Kidney capillary endothelial cell (primary cell): ENCODE data around the gene EIF3I.
"Not testable (repeated sequence)": the region's sequence is repeated elsewhere in the genome, so short reads cannot be mapped to it uniquely, and the experiment has no call there.

ENCODE experiments used
- DNase-seq: peaks from one replicate; pipeline ENCODE4 v3.0.0-alpha.2; 2018; ENCODE audit warnings: low spot score

EIF3I gene

DNA sequence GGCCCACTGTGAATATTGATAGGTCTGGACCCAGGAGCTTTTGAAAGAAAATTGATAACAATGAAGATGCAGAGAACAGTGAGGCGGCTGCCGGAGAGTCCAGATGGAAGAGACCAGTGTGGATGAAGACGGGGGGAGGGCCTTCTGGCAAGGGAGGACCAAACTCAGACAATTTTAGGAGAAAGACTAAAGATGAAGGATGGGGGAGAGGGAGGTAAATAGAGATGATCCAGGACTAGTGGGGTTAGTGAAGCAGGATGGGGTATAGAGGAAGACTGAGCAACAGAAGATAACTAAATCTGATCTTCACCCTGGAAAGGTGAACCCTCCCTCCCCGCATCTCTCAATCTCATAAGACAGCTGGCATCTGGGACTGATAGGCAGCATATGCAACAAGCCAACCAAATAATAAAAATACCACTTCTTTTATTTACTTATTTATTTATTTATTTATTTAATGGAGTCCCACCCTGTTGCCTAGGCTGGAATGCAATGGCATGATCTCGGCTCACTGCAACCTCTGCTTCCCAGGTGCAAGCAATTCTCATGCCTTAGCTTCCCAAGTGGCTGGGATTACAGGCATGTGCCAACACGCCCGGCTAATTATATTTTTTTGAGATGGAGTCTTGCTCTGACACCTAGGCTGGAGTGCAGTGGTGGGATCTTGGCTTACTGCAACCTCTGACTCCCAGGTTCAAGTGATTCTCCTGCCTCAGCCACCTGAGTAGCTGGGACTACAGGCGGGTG lies 10.5 kb downstream of the EIF3I start:
- no peak for DNase-seq

- DNase-seq, result no peak
Observed at GRCh38 chr1:32234792-32235191, 12.6 kb downstream of the EIF3I start.

DNA sequence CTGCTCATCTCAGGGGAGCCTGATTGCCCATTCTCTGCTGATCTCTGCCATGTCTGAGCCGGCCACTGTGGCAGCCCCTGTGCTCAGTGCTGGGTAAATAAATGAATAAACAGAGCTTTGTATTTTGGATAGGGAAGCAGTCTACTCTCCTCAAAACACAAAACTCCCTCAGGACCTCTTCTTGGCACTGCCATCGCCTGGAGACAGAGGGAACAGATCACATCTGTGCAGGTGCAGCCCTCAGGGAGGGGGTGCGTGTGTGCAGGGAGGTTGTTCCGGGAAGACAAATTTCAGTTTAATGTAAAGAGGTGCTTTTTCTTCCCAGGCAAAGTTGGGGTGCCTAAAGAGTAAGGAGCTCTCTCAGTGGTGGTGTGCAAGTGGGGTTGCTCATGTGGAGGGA lies 17.1 kb downstream of the EIF3I start:
- no peak for DNase-seq

GRCh38 chr1:32239790-32240139 lies 17.6 kb downstream of the EIF3I start:
- DNase-seq, result no peak

DNA sequence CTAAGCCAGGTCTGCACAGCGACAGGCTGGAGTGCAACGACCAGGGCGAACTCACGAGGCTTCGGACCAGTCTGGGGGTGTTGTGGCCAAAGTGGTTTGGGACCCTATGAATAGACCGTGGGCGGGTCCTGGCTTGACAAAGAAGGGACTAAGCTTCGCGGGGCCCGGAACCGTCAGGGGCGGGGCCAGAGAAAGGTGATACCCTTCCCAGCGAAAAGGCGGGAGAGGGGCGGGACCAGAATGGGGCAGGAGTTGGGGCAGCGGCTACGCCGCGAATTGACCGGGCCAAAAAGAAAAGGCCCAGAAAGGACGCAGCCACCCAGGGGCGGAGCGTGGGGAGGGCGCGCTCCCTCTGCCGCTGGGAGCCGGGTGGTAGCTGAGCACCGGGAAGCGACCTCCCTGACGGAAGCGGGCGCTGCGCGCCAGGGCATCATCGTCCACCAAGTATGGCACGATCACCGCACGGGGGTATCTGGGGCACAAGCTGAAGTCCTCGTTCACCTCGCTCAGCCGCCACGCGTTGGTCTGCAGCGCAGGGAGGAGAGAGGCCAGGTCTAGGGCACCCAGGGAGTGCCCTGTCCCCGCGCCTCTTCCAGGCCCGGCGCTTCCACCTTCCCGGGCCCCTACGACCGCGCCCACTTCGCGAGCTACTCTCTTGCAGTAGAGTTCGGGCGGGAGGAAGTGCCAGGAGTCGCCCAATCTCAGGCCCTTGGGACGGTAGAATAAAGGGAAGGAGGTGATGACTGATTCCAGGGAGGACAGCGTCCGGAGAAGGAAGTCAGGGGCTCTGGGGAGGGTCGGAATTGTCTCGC lies 18.1 kb downstream of the EIF3I start:
- no peak for DNase-seq

DNA sequence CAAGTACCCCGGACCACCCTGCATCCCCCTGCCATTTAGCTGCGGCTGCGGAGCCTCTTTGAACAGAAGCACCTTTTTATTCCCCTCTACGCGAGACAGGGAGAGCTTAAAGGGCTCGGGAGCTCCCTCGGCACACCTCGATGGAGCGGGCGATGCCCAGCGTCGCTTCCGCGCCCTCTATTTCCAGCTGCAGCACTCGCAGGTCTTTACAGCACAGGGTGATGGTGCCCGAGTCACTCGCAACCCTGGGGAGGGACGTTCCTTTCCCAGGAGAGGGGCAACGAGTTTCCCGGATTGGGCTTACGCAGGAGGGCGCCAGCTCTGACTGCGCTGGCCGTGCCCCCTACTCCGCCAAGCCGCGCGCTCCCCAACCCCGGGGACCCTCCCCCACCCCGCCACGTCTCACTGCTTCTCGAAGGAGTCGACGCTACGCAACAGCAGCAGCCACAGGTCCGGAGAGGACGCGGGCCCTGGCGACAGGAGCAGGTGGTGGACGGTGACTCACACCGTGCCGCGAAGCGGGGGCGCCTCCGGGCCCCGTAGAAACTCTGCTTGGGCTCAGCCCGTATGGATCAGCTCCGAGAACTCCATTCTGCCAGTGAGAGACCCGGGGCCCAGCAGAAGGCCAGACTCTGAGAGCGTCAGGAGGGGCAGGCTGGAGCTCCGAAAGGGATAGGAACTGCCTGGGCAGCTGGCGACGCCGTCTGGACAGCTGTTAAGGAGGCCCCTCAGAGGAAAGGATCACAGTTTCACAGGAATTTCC lies 19.0 kb downstream of the EIF3I start:
- no peak for DNase-seq

DNA sequence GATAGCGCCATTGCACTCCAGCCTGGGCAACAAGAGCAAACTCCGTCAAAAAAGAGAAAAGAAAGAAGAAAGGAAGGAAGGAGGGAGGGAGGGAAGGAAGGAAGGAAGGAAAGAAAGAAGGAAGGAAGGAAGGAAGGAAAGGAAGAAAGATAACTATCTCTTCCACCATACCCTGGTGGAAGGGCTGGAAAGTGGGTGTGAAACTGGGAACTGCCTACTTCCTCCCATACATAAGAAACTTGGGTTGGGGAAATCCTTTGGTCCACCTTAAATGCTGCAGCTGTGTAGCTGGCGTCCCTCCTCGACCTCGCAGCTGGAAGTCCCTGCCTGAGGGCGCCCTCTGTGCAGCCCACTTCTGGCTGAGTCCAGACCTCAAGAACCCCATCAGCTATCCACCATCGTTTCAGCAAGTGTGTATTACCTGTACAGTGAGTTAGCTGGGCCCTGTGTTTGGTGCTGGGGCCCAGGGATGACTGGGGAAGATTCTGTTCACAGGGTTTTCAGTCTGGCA lies 20.2 kb downstream of the EIF3I start:
- DNase-seq, result no peak

- DNase-seq, result peak; percentile 90
Observed at GRCh38 chr1:32246888-32247273, 24.7 kb downstream of the EIF3I start, which contains the start of gene FAM167B. TSS of gene FAM167B (plus strand) at chr1:32247222. CDS start at chr1:32247422, 200 bp downstream.

DNA sequence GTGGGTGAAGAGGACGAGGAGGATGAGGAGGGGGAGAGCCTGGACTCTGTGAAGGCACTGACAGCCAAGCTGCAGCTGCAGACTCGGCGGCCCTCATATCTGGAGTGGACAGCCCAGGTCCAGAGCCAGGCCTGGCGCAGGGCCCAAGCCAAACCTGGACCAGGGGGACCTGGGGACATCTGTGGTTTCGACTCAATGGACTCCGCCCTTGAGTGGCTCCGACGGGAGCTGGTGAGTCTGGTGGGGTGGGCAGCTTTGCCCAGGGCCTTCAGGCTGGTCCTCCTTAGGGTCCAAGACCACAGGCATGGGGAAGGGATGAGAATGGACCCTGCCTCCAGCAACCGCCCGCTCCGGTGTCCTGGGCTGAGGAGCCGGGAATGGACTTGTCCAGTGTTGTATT lies 25.2 kb downstream of the EIF3I start:
- no peak for DNase-seq

DNA sequence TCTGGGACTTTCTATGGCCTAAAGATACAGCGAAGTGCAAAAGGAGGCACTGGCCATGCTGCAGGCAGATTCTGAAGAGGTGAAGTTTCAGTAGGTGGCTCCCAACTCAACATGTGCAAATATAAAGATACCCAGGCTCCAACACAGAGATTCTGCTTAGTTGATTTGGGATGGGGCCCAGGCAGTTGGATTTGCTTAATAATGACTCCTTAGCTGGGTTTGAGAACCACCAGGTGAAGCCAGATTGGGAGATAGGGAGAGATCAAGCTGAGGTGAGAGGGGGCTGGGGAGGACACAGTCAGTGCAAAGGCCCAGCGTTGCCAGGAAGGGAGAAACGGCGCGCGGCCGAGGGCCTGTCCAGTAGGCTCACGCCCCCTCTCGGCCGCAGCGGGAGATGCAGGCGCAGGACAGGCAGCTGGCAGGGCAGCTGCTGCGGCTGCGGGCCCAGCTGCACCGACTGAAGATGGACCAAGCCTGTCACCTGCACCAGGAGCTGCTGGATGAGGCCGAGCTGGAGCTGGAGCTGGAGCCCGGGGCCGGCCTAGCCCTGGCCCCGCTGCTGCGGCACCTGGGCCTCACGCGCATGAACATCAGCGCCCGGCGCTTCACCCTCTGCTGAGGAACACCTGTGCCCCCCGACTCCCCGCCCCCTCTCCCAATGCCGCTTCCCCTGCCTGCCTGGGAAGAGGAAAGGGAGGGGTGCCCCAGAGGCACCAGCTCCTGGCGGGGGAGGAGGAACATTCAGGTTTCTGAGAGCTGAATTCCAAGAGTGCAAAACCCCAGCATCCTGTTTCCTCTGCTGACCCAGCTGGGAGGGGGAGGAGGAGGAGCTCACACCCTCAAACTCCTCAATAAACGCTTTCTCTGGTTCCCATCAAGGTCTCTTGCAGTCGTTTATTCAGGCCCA lies 26.0 kb downstream of the EIF3I start:
- DNase-seq, result peak; percentile 70

GRCh38 chr1:32249831-32250525 lies 27.8 kb downstream of the EIF3I start:
- peak; percentile 94 for DNase-seq

GRCh38 chr1:32250893-32251716 lies 28.9 kb downstream of the EIF3I start, which contains the start of gene LCK:
TSS of gene LCK (plus strand) at chr1:32251265. CDS start at chr1:32274330, 23,065 bp downstream.
- DNase-seq, result no peak

DNA sequence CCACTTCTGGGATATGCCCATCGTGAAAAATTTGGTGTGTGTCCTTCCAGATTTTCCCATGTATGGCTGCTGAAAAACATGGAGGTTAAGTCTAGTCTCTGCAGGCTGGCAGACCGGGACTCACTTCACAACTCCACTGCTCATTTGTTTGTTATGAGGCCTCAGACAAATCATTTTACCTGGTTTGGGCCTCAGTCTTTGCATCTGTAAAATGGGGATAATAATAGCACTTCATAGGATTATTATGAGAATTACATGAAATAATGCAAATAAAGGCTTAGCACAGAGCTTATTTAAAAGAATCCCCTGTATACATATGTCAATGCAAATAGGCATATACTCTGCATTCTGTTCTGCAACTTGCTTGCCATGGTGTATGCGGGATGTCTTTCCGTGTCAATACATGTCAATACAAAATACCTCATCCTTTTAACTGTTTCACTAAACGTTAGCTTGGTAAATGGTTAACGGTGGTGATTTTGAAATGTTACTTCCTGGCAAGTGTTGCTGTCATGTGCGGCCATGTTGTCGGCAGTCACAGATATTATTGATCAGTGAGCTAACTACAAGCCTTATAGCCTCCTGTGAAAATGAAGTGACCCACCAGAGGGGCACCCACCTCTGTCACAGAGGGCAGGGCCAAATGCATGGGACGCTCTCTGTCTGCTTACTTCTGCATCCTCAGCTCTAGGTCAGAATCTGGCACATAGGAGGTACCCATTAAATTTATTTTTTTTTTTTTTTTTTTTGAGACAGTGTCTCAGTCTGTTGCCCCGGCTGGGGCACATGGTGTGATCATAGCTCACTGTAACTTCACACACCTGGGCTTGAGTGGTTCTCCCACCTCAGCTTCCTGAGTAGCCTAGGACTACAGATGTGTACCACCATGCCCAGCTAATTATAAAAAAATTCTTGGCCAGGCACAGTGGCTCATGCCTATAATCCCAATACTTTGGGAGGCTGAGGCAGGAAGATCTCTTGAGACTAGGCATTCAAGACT lies 33.2 kb downstream of the EIF3I start:
- no peak for DNase-seq

DNA sequence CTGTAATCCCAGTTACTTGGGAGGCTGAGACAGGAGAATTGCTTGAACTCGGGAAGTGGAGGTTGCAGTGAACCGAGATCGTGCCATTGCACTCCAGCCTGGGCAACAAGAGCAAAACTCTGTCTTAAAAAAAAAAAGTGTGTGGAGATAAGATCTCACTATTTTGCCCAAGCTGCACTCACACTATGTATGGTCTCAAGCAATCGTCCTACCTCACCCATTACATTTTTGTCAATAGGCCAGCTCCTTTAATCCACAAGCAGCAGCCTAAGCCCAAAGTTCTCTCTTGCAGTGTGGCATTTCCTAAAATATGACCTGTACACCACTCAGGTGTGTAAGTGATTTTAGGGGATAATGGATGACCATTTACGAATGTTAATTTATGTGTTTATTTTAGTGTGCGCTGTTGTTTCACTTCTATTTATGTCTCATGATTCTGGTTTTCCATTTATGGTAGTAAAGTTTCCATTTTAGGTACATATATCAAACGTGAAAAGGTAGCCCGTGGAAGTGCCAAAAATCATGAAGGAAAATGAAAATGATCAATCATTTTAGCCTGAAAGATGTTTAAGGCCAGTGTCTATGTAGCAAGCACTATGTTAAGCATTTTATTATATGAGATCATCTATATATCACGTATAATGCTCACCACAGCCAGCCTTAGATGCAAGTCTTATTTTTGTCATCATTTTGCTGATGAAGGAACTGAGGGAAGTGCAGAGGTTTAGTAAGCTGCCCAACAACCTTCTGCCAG lies 34.4 kb downstream of the EIF3I start:
- no peak for DNase-seq

- no peak for DNase-seq
Observed at GRCh38 chr1:32257227-32257508, 35.0 kb downstream of the EIF3I start.

- not testable (repeated sequence) for DNase-seq
Observed at GRCh38 chr1:32263236-32263593, 41.0 kb downstream of the EIF3I start.

GRCh38 chr1:32263744-32264143 lies 41.5 kb downstream of the EIF3I start:
- no peak for DNase-seq

- DNase-seq, result no peak
Observed at GRCh38 chr1:32265846-32266245, 43.6 kb downstream of the EIF3I start.
